ENCODE measurements around the gene LNPEP. TPM values are rescaled to one million over a fixed set of nuclear protein-coding genes. Genes with fewer than 3 reads are reported as not detected.

Gene LNPEP
- total and polyA plus RNA-seq, 2 of the 13 experiments (the other 11 are each of a cell fraction or from before 2014, with no cell fraction given) = 8.0 to 16.9 TPM

DNA sequence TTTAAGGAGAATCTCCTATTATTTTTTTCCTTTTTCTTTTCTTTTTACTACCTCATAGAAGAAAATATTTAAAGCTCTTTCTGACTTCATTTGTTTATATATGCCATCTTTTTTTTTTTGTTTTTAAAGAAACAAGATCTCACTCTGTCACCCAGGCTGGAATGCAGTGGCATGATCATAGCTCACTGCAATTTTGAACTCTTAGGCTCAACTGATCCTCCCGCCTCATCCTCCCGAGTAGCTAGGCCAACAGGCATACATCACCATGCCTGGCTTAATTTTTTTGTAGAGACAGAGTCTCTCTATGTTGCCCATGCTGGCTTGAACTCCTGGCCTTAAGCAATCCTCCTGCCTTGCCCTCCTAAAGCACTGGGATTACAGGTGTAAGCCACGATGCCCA is 59.5 kb downstream of the LNPEP start (continued):
- TF ChIP-seq, protein P1, sequence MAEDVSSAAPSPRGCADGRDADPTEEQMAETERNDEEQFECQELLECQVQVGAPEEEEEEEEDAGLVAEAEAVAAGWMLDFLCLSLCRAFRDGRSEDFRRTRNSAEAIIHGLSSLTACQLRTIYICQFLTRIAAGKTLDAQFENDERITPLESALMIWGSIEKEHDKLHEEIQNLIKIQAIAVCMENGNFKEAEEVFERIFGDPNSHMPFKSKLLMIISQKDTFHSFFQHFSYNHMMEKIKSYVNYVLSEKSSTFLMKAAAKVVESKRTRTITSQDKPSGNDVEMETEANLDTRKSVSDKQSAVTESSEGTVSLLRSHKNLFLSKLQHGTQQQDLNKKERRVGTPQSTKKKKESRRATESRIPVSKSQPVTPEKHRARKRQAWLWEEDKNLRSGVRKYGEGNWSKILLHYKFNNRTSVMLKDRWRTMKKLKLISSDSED (CRISPR knock-in tag; IDR thresholded peaks at IDR 0.05) = no peak
- TF ChIP-seq THAP9 (CRISPR knock-in tag; IDR thresholded peaks at IDR 0.05; ENCODE audit: borderline replicate concordance) = no peak
- no peak for TF ChIP-seq CBX1 (IDR thresholded peaks at IDR 0.05; ENCODE audit: low read depth)
- no peak for TF ChIP-seq RBAK (CRISPR knock-in tag; IDR thresholded peaks at IDR 0.05)
- no peak for TF ChIP-seq KDM6A (CRISPR knock-in tag; IDR thresholded peaks at IDR 0.05; ENCODE audit: low read depth)

- no peak for FAIRE-seq
- BruUV-seq (replicated peaks) = no TSS peak
- CTCF ChIA-PET (ENCODE audit: low intra/inter-chr PET ratio, low total read pairs) = interaction anchor here (1.9 kb wide), 1 partner anchor 165 kb away, joined by 24 read pairs; no protein-coding TSS in a partner anchor
These were observed 61.5 kb downstream of the LNPEP start for GRCh38 chr5:96997265-96997859.

More at GRCh38 chr5:96997265-96997859, 61.5 kb downstream of the LNPEP start:
- Histone ChIP-seq H3K4me3 (replicated peaks in 1 of 3; ENCODE audit: insufficient read depth in 1 of 3, low read depth in 2 of 3, low read length in 3 of 3) (no peak overlapping the region), H3K4me1 (ENCODE audit: insufficient read depth, low read length) (peaks cover 10% of the 10 kb centered on the region), H4K20me1 (ENCODE audit: insufficient read depth, low read length) (no peaks in the 10 kb centered on the region), H3K9ac (ENCODE audit: insufficient read depth, low read depth, low read length) (no peak overlapping the region), H3K9me3 (ENCODE audit: low read length) (no peaks in the 10 kb centered on the region), H3K27ac (ENCODE audit: extremely low read length, insufficient read depth, low read length) (no peak overlapping the region), H2AFZ (ENCODE audit: low read length) (no peak overlapping the region), H3K79me2 (ENCODE audit: insufficient read depth, low read length) (no peaks in the 10 kb centered on the region), H3K27me3 (ENCODE audit: control insufficient read depth in 1 of 2, insufficient read depth in 2 of 2, low read length in 2 of 2) (no peaks in the 10 kb centered on the region), H3K4me2 (ENCODE audit: low read depth, low read length) (no peak overlapping the region), H3K36me3 (replicated peaks in 1 of 2; ENCODE audit: control insufficient read depth in 1 of 2, insufficient read depth in 2 of 2, low read length in 2 of 2) (peaks cover 2 to 18% of the 10 kb centered on the region in 2 experiments; a peak in 4 of 5 replicates)
- DNase-seq (ENCODE audit: low spot score) (peak; percentile 41), ATAC-seq (peak; percentile 77)
- POLR2A ChIA-PET = no interaction called here
- in situ Hi-C loops (cut with HindIII; ENCODE audit: extremely low pct_ligation_motif_present, low pct_unique_long_range_greater_than_20kb) = no loop called here
- intact Hi-C loops (cut with micrococcal nuclease; ENCODE audit: unreplicated experiment) = loop anchor here (1.0 to 5.0 kb wide), 4 partner anchors 60 to 165 kb away; partner anchors contain the start of genes LIX1 and LNPEP
- WGBS (ENCODE audit: low lambda C conversion rate) = 48% methylated on average over 2 of the region's 2 CpGs
- TF ChIP-seq CTCF (CRISPR knock-in tag; IDR thresholded peaks at IDR 0.05) (peak; percentile 40; the same call in 1 of the 2 replicates), GATAD2A (CRISPR knock-in tag; IDR thresholded peaks at IDR 0.05) (no peak), STAG1 (CRISPR knock-in tag; IDR thresholded peaks at IDR 0.05) (peak; percentile 47)

Data from HepG2 (cell line).